Liver (tissue), 9 donors: ENCODE measurements around the gene RASAL2. TPM values are rescaled to one million over a fixed set of nuclear protein-coding genes. Genes with fewer than 3 reads are reported as not detected.

ENCODE experiments used
- DNase-seq: peaks from one replicate; pipeline ENCODE4 v3.0.0-alpha.2; 2017; ENCODE audit warnings: low spot score
- H3K27ac ChIP-seq, 2 donors: one replicate each; pipeline ENCODE4 v1.7.0; 2013; ENCODE audit warnings: inconsistent platforms in 2 of 2, low read length in 2 of 2, control low read depth in 1 of 2, low read depth in 1 of 2, mild to moderate bottlenecking in 1 of 2
- H3K27me3 ChIP-seq, 4 donors: one replicate each; pipeline versions ENCODE4 v1.6.1 to v1.7.0; 2013; ENCODE audit warnings: low read length in 3 of 4, inconsistent platforms in 1 of 4, mild to moderate bottlenecking in 1 of 4, moderate library complexity in 1 of 4; ENCODE audit not compliant: control insufficient read depth in 4 of 4, insufficient read depth in 4 of 4
- H3K36me3 ChIP-seq, 4 donors: one replicate each; pipeline versions ENCODE4 v1.6.1 to v1.7.0; 2013; ENCODE audit warnings: low read length in 3 of 4, mild to moderate bottlenecking in 3 of 4, low read depth in 1 of 4, moderate library complexity in 1 of 4; ENCODE audit not compliant: control insufficient read depth in 4 of 4, insufficient read depth in 3 of 4
- H3K4me1 ChIP-seq, 4 donors: one replicate each; pipeline versions ENCODE4 v1.6.1 to v1.7.0; 2013; ENCODE audit warnings: low read length in 3 of 4, mild to moderate bottlenecking in 3 of 4, moderate library complexity in 1 of 4; ENCODE audit not compliant: control insufficient read depth in 4 of 4, insufficient read depth in 4 of 4
- H3K4me3 ChIP-seq, 3 donors: one replicate each; pipeline versions ENCODE4 v1.6.1 to v1.7.0; 2013; ENCODE audit warnings: low read length in 3 of 3, control low read depth in 1 of 3, low read depth in 1 of 3, mild to moderate bottlenecking in 1 of 3
- H3K9ac ChIP-seq, 2 donors: one replicate each; pipeline ENCODE4 v1.7.0; 2013; ENCODE audit warnings: low read length in 2 of 2, mild to moderate bottlenecking in 2 of 2, moderate library complexity in 2 of 2, control low read depth in 1 of 2, low read depth in 1 of 2
- H3K9me3 ChIP-seq, 4 donors: one replicate each; pipeline versions ENCODE4 v1.6.1 to v1.7.0; 2013; ENCODE audit warnings: low read length in 3 of 4; ENCODE audit not compliant: control insufficient read depth in 4 of 4
- ATF3 ChIP-seq: IDR thresholded peaks from 2 replicates; pipeline ENCODE4 v1.6.1; 2016; ENCODE audit warnings: antibody characterized with exemption
- CTCF ChIP-seq: fragments of 150-350 bp; IDR thresholded peaks from 2 replicates; pipeline ENCODE4 v1.5.1; 2017; ENCODE audit warnings: improper control_type of control experiment, low read depth, low read length; ENCODE audit not compliant: missing input control
- EGR1 ChIP-seq, 2 donors: IDR thresholded peaks; 2 replicates each; pipeline ENCODE4 v1.6.1; 2016 to 2018; ENCODE audit warnings: antibody characterized with exemption in 2 of 2, low read depth in 2 of 2
- FOXA1 ChIP-seq: IDR thresholded peaks from 2 replicates; pipeline ENCODE4 v1.6.1; 2016; ENCODE audit warnings: antibody characterized with exemption
- FOXA2 ChIP-seq: IDR thresholded peaks from 2 replicates; pipeline ENCODE4 v1.6.1; 2016; ENCODE audit warnings: antibody characterized with exemption
- GABPA ChIP-seq, 2 donors: IDR thresholded peaks in 1 of 2; conservative IDR thresholded peaks in 1 of 2; 2 replicates each; pipeline ENCODE4 v1.6.1; 2016; ENCODE audit warnings: antibody characterized with exemption in 2 of 2, mild to moderate bottlenecking in 1 of 2, moderate library complexity in 1 of 2
- HNF4G ChIP-seq: IDR thresholded peaks from 2 replicates; pipeline ENCODE4 v1.6.1; 2016; ENCODE audit warnings: antibody characterized with exemption
- JUND ChIP-seq, 2 donors: IDR thresholded peaks; 2 replicates each; pipeline ENCODE4 v1.6.1; 2016; ENCODE audit warnings: antibody characterized with exemption in 2 of 2
- MAX ChIP-seq: IDR thresholded peaks from 2 replicates; pipeline ENCODE4 v1.6.1; 2016; ENCODE audit warnings: antibody characterized with exemption
- RAD21 ChIP-seq, 2 donors: IDR thresholded peaks; 2 replicates each; pipeline ENCODE4 v1.6.1; 2016; ENCODE audit warnings: antibody characterized with exemption in 2 of 2, mild to moderate bottlenecking in 2 of 2
- REST ChIP-seq: IDR thresholded peaks from 2 replicates; pipeline ENCODE4 v1.6.1; 2016; ENCODE audit warnings: antibody characterized with exemption, mild to moderate bottlenecking
- RXRA ChIP-seq, 2 donors: IDR thresholded peaks; 2 replicates each; pipeline ENCODE4 v1.6.1; 2017 to 2018; ENCODE audit warnings: antibody characterized with exemption in 2 of 2, mild to moderate bottlenecking in 1 of 2
- TAF1 ChIP-seq: conservative IDR thresholded peaks from 2 replicates; pipeline ENCODE4 v1.6.1; 2016; ENCODE audit warnings: antibody characterized with exemption, mild to moderate bottlenecking
- YY1 ChIP-seq: IDR thresholded peaks from 2 replicates; pipeline ENCODE4 v1.6.1; 2016; ENCODE audit warnings: antibody characterized with exemption, mild to moderate bottlenecking
- ZBTB33 ChIP-seq: IDR thresholded peaks from 2 replicates; pipeline ENCODE4 v1.6.1; 2016; ENCODE audit warnings: antibody characterized with exemption
- WGBS: extraction: QIAGEN DNeasy Blood & Tissue Kit; methylation state at CpG from one replicate; pipeline ENCODE4 v1.1.7; 2013; 5-methylcytosine and 5-hydroxymethylcytosine counted together
- polyA plus RNA-seq, 2 donors: library from polyadenylated mRNA; stranded (reverse) in 1 of 2; unstranded in 1 of 2; fragments of 200-250 nt in 1 of 2; fragments of >200 nt in 1 of 2; fragmentation: Nextera tagmentation in 1 of 2; extraction: Ambion mirVana in 1 of 2; gene quantifications; one replicate each; pipeline versions ENCODE4 v1.2.1 to v1.2.3, GENCODE V29; 2013 to 2015
- total RNA-seq, 2 donors: library from RNA; depleted of rRNA; stranded (reverse); fragments of >200 nt; gene quantifications; one replicate each; pipeline ENCODE4 v1.2.3, GENCODE V29; 2014
- donor health status: healthy.
- donor health status: healthy.
- donor health status: healthy.
- donor health status: healthy.
- donor health status: healthy.

Gene RASAL2
- total and polyA plus RNA-seq, 4 donors = 1.8 to 8.1 (median 4.1) TPM

- H3K9ac ChIP-seq = no peak overlapping the region
- no peak overlapping the region for H3K4me3 ChIP-seq
- H3K4me1 ChIP-seq = no peaks in the 10 kb centered on the region
- H3K9me3 ChIP-seq = no peaks in the 10 kb centered on the region
- no peak for DNase-seq
- no peak for TF ChIP-seq RAD21 (IDR thresholded peaks at IDR 0.05)
- no peaks in the 10 kb centered on the region for H3K36me3 ChIP-seq
- WGBS = 93% methylated on average over 2 of the region's 2 CpGs
- H3K27me3 ChIP-seq = no peaks in the 10 kb centered on the region
- H3K27ac ChIP-seq = no peak overlapping the region
Observed at GRCh38 chr1:178409541-178409940, 315.6 kb downstream of the RASAL2 start.

GRCh38 chr1:178411756-178412399, 318.0 kb downstream of the RASAL2 start:
- TF ChIP-seq HNF4G = no peak
- TF ChIP-seq EGR1 (IDR thresholded peaks at IDR 0.05; ENCODE audit: low read depth in 2 of 2) = no peak
- no peak for TF ChIP-seq JUND (IDR thresholded peaks at IDR 0.05)
- no peak for TF ChIP-seq FOXA2
- TF ChIP-seq FOXA1 = no peak
- TF ChIP-seq YY1 = no peak
- TF ChIP-seq RXRA (IDR thresholded peaks at IDR 0.05) = no peak
- TF ChIP-seq MAX = no peak
- TF ChIP-seq TAF1 = no peak
- TF ChIP-seq REST = no peak
- TF ChIP-seq ZBTB33 = no peak
- no peak for TF ChIP-seq CTCF
- TF ChIP-seq ATF3 = no peak
- TF ChIP-seq GABPA (IDR thresholded peaks at IDR 0.05 in 1 of 2, conservative IDR thresholded peaks at IDR 0.05 in 1 of 2) = no peak
- WGBS = 87% methylated on average over 7 of the region's 7 CpGs
- Histone ChIP-seq H3K27me3 (no peaks in the 10 kb centered on the region), H3K4me1 (no peaks in the 10 kb centered on the region), H3K9ac (no peak overlapping the region), H3K4me3 (no peak overlapping the region), H3K27ac (no peak overlapping the region), H3K36me3 (no peaks in the 10 kb centered on the region), H3K9me3 (no peaks in the 10 kb centered on the region)
- DNase-seq = no peak
